GM18511 (cell line): ENCODE measurements around the gene CENPP.

Experiments
- ATAC-seq: cut with Tn5 transposase; IDR thresholded peaks from one replicate; pipeline ENCODE4 v1.9.1; 2021; ENCODE audit warnings: mild to moderate bottlenecking, moderate library complexity; ENCODE audit not compliant: unreplicated experiment

The CENPP gene

GRCh38 chr9:92666236-92666635 lies 340.5 kb downstream of the CENPP start:
- ATAC-seq = no peak

DNA sequence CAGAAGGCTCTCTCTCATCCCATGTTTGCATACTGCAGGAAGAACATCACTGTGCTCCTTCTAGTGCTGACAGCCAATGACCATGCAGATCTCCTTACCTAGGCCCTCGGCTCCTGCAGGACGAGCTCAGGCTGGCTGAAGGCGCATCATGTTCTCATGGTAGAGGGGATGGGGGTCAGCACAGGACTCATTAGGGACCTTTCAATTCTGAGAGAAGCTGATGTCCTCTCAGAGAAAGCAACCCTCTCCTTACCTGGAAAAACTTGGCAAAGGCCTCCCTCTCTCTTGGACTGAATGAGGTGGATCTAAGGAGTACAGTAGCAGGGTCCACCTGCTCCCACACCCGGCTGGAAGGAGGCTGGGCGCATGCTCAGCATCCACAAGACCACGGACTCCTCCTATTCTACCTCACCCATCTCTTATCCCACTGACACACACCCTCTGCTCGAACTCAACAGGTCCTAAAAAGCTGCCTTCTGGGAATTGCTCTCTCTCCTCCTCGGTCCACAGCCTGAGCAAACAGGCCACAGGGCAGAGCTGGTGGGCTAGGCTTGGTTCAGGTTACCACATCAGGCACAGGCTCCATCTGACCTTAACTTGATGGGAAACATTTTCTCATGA lies 341.3 kb downstream of the CENPP start:
- ATAC-seq = no peak

GRCh38 chr9:92668746-92669526 lies 343.2 kb downstream of the CENPP start:
- no peak for ATAC-seq

- peak; percentile 13 for ATAC-seq
Measured at GRCh38 chr9:92669527-92669889, 343.8 kb downstream of the CENPP start.
